ENCODE results near the gene MEGF8. TPM values are rescaled to one million over a fixed set of nuclear protein-coding genes. Genes with fewer than 3 reads are reported as not detected.
A peak's percentile ranks its signal among the peaks of the same experiment; 100 is the strongest.

The MEGF8 gene
- total and polyA plus RNA-seq, 2 of the 8 experiments (the other 6 are each of a cell fraction or from before 2014, with no cell fraction given): 13.0 to 23.7 TPM

GRCh38 chr19:42343344-42344110, 18.1 kb downstream of the MEGF8 start (continued):
- TF ChIP-seq, protein P1, sequence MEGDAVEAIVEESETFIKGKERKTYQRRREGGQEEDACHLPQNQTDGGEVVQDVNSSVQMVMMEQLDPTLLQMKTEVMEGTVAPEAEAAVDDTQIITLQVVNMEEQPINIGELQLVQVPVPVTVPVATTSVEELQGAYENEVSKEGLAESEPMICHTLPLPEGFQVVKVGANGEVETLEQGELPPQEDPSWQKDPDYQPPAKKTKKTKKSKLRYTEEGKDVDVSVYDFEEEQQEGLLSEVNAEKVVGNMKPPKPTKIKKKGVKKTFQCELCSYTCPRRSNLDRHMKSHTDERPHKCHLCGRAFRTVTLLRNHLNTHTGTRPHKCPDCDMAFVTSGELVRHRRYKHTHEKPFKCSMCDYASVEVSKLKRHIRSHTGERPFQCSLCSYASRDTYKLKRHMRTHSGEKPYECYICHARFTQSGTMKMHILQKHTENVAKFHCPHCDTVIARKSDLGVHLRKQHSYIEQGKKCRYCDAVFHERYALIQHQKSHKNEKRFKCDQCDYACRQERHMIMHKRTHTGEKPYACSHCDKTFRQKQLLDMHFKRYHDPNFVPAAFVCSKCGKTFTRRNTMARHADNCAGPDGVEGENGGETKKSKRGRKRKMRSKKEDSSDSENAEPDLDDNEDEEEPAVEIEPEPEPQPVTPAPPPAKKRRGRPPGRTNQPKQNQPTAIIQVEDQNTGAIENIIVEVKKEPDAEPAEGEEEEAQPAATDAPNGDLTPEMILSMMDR (IDR thresholded peaks at IDR 0.05; ENCODE audit: control extremely low read depth in 1 of 3, insufficient read depth in 1 of 3, low read depth in 1 of 3, low read length in 3 of 3): peak; percentile 89 to 99 (median 95)
- no peak for TF ChIP-seq ASH2L (IDR thresholded peaks at IDR 0.05; ENCODE audit: low read length)
